Measurements from ENCODE around the gene RINT1.
"Not testable (repeated sequence)": the region's sequence is repeated elsewhere in the genome, so short reads cannot be mapped to it uniquely, and the experiment has no call there.

RINT1 gene

GRCh38 chr7:105596866-105597265 lies 64.9 kb downstream of the RINT1 start:
- no peak for DNase-seq (ENCODE audit: extremely low read depth in 1 of 2, low read depth in 1 of 2)

GRCh38 chr7:105599080-105599479 lies 67.1 kb downstream of the RINT1 start:
- not testable (repeated sequence) for DNase-seq (ENCODE audit: extremely low read depth in 1 of 2, low read depth in 1 of 2)

GRCh38 chr7:105599551-105599950 lies 67.5 kb downstream of the RINT1 start:
- DNase-seq (ENCODE audit: extremely low read depth in 1 of 2, low read depth in 1 of 2): no peak

GRCh38 chr7:105600720-105601550 lies 68.9 kb downstream of the RINT1 start:
- DNase-seq (ENCODE audit: extremely low read depth in 1 of 2, low read depth in 1 of 2): no peak

- DNase-seq (ENCODE audit: extremely low read depth in 1 of 2, low read depth in 1 of 2): no peak
Measured at GRCh38 chr7:105602325-105603305, 70.6 kb downstream of the RINT1 start.

GRCh38 chr7:105610165-105610930 lies 78.3 kb downstream of the RINT1 start:
- no peak for DNase-seq (ENCODE audit: extremely low read depth in 1 of 2, low read depth in 1 of 2)

GRCh38 chr7:105611856-105612775 lies 80.1 kb downstream of the RINT1 start:
- no peak for DNase-seq (ENCODE audit: extremely low read depth in 1 of 2, low read depth in 1 of 2)

- DNase-seq (ENCODE audit: extremely low read depth in 1 of 2, low read depth in 1 of 2): no peak
Measured at GRCh38 chr7:105612806-105613205, 80.8 kb downstream of the RINT1 start.

- DNase-seq (ENCODE audit: extremely low read depth in 1 of 2, low read depth in 1 of 2): no peak
Measured at GRCh38 chr7:105613611-105614330, 81.8 kb downstream of the RINT1 start.

- DNase-seq (ENCODE audit: extremely low read depth in 1 of 2, low read depth in 1 of 2): no peak
Measured at GRCh38 chr7:105614341-105614840, 82.4 kb downstream of the RINT1 start.

Data from stimulated activated CD8-positive, alpha-beta memory T cell treated with anti-CD3 and anti-CD28 coated beads, Interleukin-7, amount 100 ng/mL, for 48 hours (primary cell).